RWPE1 (cell line): ENCODE data around the gene MEGF11.

Experiments
- CTCF ChIA-PET: fragments of 350-600 bp; sonication (Branson Sonifier 250); formaldehyde crosslinking; extraction: SDS; loops from one replicate; lab custom pipeline; 2021; lab: Yijun Ruan, JAX
- POLR2A ChIA-PET: fragments of 400-600 bp; formaldehyde crosslinking; extraction: SDS; loops from one replicate; lab custom pipeline; 2020; ENCODE audit warnings: antibody characterized with exemption; ENCODE audit not compliant: low non-redundant PET; lab: Yijun Ruan, JAX
- DNase-seq: peaks from one replicate; pipeline ENCODE4 v3.0.0; 2012; ENCODE audit warnings: low spot score
- H3K27ac ChIP-seq: fragments of 450-650 bp; 2 replicates; pipeline ENCODE4 v1.5.1; 2017
- CTCF ChIP-seq: fragments of 450-650 bp; conservative IDR thresholded peaks from 2 replicates; pipeline ENCODE4 v1.5.1; 2017; ENCODE audit warnings: low read depth, mild to moderate bottlenecking

MEGF11 gene

GRCh38 chr15:66057089-66057488 lies 196.5 kb downstream of the MEGF11 start:
- CTCF ChIA-PET = no interaction called here
- TF ChIP-seq CTCF = no peak
- no peak overlapping the region for H3K27ac ChIP-seq
- no peak for DNase-seq
- POLR2A ChIA-PET = no interaction called here

GRCh38 chr15:66053991-66054390 lies 199.6 kb downstream of the MEGF11 start:
- H3K27ac ChIP-seq = no peak overlapping the region
- no peak for DNase-seq
- ChIA-PET CTCF (interaction anchor here (0.6 kb wide), 1 partner anchor 26 kb away, joined by 4 read pairs; no protein-coding TSS in a partner anchor), POLR2A (no interaction called here)
- no peak for TF ChIP-seq CTCF

GRCh38 chr15:66051833-66052232 lies 201.7 kb downstream of the MEGF11 start:
- POLR2A ChIA-PET = no interaction called here
- CTCF ChIA-PET = no interaction called here
- TF ChIP-seq CTCF = no peak
- no peak overlapping the region for H3K27ac ChIP-seq
- no peak for DNase-seq

- POLR2A ChIA-PET = no interaction called here
- TF ChIP-seq CTCF = no peak
- CTCF ChIA-PET = interaction anchor here (0.8 kb wide), 1 partner anchor 9 kb away, joined by 3 read pairs; no protein-coding TSS in a partner anchor
- H3K27ac ChIP-seq = no peak overlapping the region
- DNase-seq = no peak
These were observed 203.3 kb downstream of the MEGF11 start for GRCh38 chr15:66050264-66050663.

- TF ChIP-seq CTCF = no peak
- ChIA-PET POLR2A (no interaction called here), CTCF (no interaction called here)
- DNase-seq = no peak
- no peak overlapping the region for H3K27ac ChIP-seq
These were observed 204.2 kb downstream of the MEGF11 start for GRCh38 chr15:66049353-66049752.

- no peak for DNase-seq
- POLR2A ChIA-PET = no interaction called here
- no peak for TF ChIP-seq CTCF
- H3K27ac ChIP-seq = no peak overlapping the region
- CTCF ChIA-PET = no interaction called here
These were observed 206.1 kb downstream of the MEGF11 start for GRCh38 chr15:66047321-66048024.
